HEK293 (cell line): Measurements from ENCODE around the gene CMBL.

Experiments
- CTCF ChIA-PET: fragments of 350-600 bp; formaldehyde crosslinking; extraction: SDS; loops from one replicate; lab custom pipeline; 2021; ENCODE audit warnings: antibody characterized with exemption; lab: Yijun Ruan, JAX
- POLR2A ChIA-PET: fragments of 300-600 bp; formaldehyde crosslinking; extraction: SDS; loops from one replicate; lab custom pipeline; 2020; ENCODE audit warnings: antibody characterized with exemption, inconsistent platforms; lab: Yijun Ruan, JAX
- H3K27ac ChIP-seq: fragments of 200-500 bp; sonication (Bioruptor generic); 2 replicates; pipeline ENCODE4 v1.5.1; 2014; ENCODE audit warnings: low read depth, low read length, control low read depth, inconsistent platforms; ENCODE audit errors: extremely low read depth
- H3K36me3 ChIP-seq, 2 experiments: fragments of 200-500 bp in 1 of 2; sonication (Bioruptor generic) in 1 of 2; 1 replicate in 1 of 2; 2 replicates in 1 of 2; pipeline ENCODE4 v1.5.1; 2014 to 2017; ENCODE audit warnings: inconsistent platforms in 2 of 2, low read length in 2 of 2; ENCODE audit not compliant: control insufficient read depth in 2 of 2, insufficient read depth in 1 of 2
- H3K4me1 ChIP-seq: fragments of 200-500 bp; sonication (Bioruptor generic); 2 replicates; pipeline ENCODE4 v1.5.1; 2014; ENCODE audit warnings: mild to moderate bottlenecking, low read length, inconsistent platforms; ENCODE audit not compliant: control insufficient read depth, insufficient read depth
- H3K4me3 ChIP-seq: 2 replicates; pipeline ENCODE4 v1.5.1; 2011; ENCODE audit warnings: low read depth, mild to moderate bottlenecking, control low read depth, low read length, moderate library complexity
- H3K9me3 ChIP-seq: fragments of 200-500 bp; sonication (Bioruptor generic); 2 replicates; pipeline ENCODE4 v1.5.1; 2014; ENCODE audit warnings: low read depth, low read length, inconsistent platforms; ENCODE audit not compliant: control insufficient read depth, insufficient read depth
- BCL11B ChIP-seq: fragments of 450-650 bp; formaldehyde crosslinking; IDR thresholded peaks from 2 replicates; pipeline ENCODE4 v1.5.1; 2016; ENCODE audit warnings: low read depth, missing biosample characterization, missing genetic modification characterization
- GLI4 ChIP-seq: fragments of 450-650 bp; formaldehyde crosslinking; IDR thresholded peaks from 2 replicates; pipeline ENCODE4 v1.5.1; 2016; ENCODE audit warnings: missing biosample characterization, missing genetic modification characterization
- KLF8 ChIP-seq: fragments of 450-650 bp; formaldehyde crosslinking; IDR thresholded peaks from 2 replicates; pipeline ENCODE4 v1.5.1; 2016; ENCODE audit warnings: missing biosample characterization, missing genetic modification characterization
- REPIN1 ChIP-seq: fragments of 450-650 bp; formaldehyde crosslinking; IDR thresholded peaks from 2 replicates; pipeline ENCODE4 v1.5.1; 2017; ENCODE audit warnings: missing biosample characterization, missing genetic modification characterization, low read depth
- SP3 ChIP-seq: fragments of 450-650 bp; formaldehyde crosslinking; IDR thresholded peaks from 2 replicates; pipeline ENCODE4 v1.5.1; 2016; ENCODE audit warnings: missing biosample characterization, missing genetic modification characterization
- SP7 ChIP-seq: fragments of 450-650 bp; formaldehyde crosslinking; IDR thresholded peaks from 2 replicates; pipeline ENCODE4 v1.5.1; 2016; ENCODE audit warnings: missing biosample characterization, missing genetic modification characterization
- ZFP41 ChIP-seq: fragments of 450-650 bp; formaldehyde crosslinking; IDR thresholded peaks from 2 replicates; pipeline ENCODE4 v1.5.1; 2016; ENCODE audit warnings: missing biosample characterization, missing genetic modification characterization, borderline replicate concordance
- ZNF112 ChIP-seq: fragments of 450-650 bp; formaldehyde crosslinking; IDR thresholded peaks from 2 replicates; pipeline ENCODE4 v1.5.0; 2017; ENCODE audit warnings: missing biosample characterization, missing genetic modification characterization
- ZNF121 ChIP-seq: fragments of 450-650 bp; formaldehyde crosslinking; IDR thresholded peaks from 2 replicates; pipeline ENCODE4 v1.5.1; 2016; ENCODE audit warnings: missing biosample characterization, missing genetic modification characterization
- ZNF214 ChIP-seq: fragments of 450-650 bp; formaldehyde crosslinking; IDR thresholded peaks from 2 replicates; pipeline ENCODE4 v1.5.1; 2017; ENCODE audit warnings: missing biosample characterization, mild to moderate bottlenecking, missing genetic modification characterization, borderline replicate concordance
- ZNF391 ChIP-seq: fragments of 450-650 bp; formaldehyde crosslinking; IDR thresholded peaks from 2 replicates; pipeline ENCODE4 v1.5.1; 2016; ENCODE audit warnings: low read depth, missing biosample characterization, missing genetic modification characterization, borderline replicate concordance
- ZNF561 ChIP-seq: fragments of 450-650 bp; IDR thresholded peaks from 2 replicates; pipeline ENCODE4 v1.5.1; 2018; ENCODE audit warnings: missing biosample characterization, missing genetic modification characterization, borderline replicate concordance
- ZNF585B ChIP-seq: fragments of 450-650 bp; formaldehyde crosslinking; IDR thresholded peaks from 2 replicates; pipeline ENCODE4 v1.5.1; 2016; ENCODE audit warnings: missing biosample characterization, missing genetic modification characterization
- ZNF626 ChIP-seq: fragments of 450-650 bp; sonication (Bioruptor Pico); formaldehyde crosslinking; IDR thresholded peaks from 2 replicates; pipeline ENCODE4 v1.5.1; 2018; ENCODE audit warnings: missing biosample characterization, missing genetic modification characterization, inconsistent platforms
- TF ChIP-seq, protein P1 (sequence below): fragments of 450-650 bp; formaldehyde crosslinking; IDR thresholded peaks from 2 replicates; pipeline ENCODE4 v1.5.1; 2016; ENCODE audit warnings: missing biosample characterization, missing genetic modification characterization
- TF ChIP-seq, protein P2 (sequence below): fragments of 450-650 bp; formaldehyde crosslinking; IDR thresholded peaks from 2 replicates; pipeline ENCODE4 v1.5.1; 2016; ENCODE audit warnings: missing biosample characterization, missing genetic modification characterization
- TF ChIP-seq, protein P3 (sequence below): fragments of 450-650 bp; IDR thresholded peaks from 2 replicates; pipeline ENCODE4 v1.5.1; 2018; ENCODE audit warnings: missing biosample characterization, mild to moderate bottlenecking, missing genetic modification characterization
- TF ChIP-seq, protein P4 (sequence below): fragments of 450-650 bp; formaldehyde crosslinking; IDR thresholded peaks from 2 replicates; pipeline ENCODE4 v1.5.1; 2016; ENCODE audit warnings: missing biosample characterization, missing genetic modification characterization

The CMBL gene

DNA sequence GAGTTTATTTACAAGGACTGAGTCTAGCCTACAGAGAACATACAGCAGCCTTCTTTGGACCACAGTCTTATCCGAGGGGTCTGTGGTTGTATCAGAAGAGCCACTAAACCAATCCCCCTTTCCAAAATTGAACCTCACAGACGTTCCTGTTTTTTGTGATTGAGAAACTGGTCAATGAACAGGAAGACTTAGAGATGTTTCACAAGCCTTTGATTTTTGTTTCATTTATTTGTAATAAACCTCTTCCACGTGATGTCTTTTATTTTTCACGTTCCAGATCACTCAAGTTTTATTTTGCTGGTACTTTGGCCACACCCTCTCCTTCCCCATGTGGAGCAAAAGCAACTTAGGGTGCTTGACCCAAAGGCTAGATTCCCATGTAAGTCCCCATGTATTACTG is 41.6 kb downstream of the CMBL start:
- H3K36me3 ChIP-seq: peaks cover 44 to 50% of the 10 kb centered on the region in 2 experiments
- TF ChIP-seq ZNF214 (tag by site-specific recombination) (no peak), BCL11B (no peak), SP3 (tag by site-specific recombination) (no peak), ZNF561 (no peak), ZNF585B (no peak), GLI4 (tag by site-specific recombination) (no peak), ZNF112 (no peak), KLF8 (tag by site-specific recombination) (no peak), ZNF121 (tag by site-specific recombination) (no peak), REPIN1 (no peak), ZFP41 (tag by site-specific recombination) (no peak), SP7 (no peak), ZNF626 (no peak), ZNF391 (tag by site-specific recombination) (no peak)
- TF ChIP-seq, protein P1, sequence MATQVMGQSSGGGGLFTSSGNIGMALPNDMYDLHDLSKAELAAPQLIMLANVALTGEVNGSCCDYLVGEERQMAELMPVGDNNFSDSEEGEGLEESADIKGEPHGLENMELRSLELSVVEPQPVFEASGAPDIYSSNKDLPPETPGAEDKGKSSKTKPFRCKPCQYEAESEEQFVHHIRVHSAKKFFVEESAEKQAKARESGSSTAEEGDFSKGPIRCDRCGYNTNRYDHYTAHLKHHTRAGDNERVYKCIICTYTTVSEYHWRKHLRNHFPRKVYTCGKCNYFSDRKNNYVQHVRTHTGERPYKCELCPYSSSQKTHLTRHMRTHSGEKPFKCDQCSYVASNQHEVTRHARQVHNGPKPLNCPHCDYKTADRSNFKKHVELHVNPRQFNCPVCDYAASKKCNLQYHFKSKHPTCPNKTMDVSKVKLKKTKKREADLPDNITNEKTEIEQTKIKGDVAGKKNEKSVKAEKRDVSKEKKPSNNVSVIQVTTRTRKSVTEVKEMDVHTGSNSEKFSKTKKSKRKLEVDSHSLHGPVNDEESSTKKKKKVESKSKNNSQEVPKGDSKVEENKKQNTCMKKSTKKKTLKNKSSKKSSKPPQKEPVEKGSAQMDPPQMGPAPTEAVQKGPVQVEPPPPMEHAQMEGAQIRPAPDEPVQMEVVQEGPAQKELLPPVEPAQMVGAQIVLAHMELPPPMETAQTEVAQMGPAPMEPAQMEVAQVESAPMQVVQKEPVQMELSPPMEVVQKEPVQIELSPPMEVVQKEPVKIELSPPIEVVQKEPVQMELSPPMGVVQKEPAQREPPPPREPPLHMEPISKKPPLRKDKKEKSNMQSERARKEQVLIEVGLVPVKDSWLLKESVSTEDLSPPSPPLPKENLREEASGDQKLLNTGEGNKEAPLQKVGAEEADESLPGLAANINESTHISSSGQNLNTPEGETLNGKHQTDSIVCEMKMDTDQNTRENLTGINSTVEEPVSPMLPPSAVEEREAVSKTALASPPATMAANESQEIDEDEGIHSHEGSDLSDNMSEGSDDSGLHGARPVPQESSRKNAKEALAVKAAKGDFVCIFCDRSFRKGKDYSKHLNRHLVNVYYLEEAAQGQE (tag by site-specific recombination): no peak
- TF ChIP-seq, protein P2, sequence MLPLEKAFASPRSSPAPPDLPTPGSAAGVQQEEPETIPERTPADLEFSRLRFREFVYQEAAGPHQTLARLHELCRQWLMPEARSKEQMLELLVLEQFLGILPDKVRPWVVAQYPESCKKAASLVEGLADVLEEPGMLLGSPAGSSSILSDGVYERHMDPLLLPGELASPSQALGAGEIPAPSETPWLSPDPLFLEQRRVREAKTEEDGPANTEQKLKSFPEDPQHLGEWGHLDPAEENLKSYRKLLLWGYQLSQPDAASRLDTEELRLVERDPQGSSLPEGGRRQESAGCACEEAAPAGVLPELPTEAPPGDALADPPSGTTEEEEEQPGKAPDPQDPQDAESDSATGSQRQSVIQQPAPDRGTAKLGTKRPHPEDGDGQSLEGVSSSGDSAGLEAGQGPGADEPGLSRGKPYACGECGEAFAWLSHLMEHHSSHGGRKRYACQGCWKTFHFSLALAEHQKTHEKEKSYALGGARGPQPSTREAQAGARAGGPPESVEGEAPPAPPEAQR (tag by site-specific recombination): no peak
- TF ChIP-seq, protein P3, sequence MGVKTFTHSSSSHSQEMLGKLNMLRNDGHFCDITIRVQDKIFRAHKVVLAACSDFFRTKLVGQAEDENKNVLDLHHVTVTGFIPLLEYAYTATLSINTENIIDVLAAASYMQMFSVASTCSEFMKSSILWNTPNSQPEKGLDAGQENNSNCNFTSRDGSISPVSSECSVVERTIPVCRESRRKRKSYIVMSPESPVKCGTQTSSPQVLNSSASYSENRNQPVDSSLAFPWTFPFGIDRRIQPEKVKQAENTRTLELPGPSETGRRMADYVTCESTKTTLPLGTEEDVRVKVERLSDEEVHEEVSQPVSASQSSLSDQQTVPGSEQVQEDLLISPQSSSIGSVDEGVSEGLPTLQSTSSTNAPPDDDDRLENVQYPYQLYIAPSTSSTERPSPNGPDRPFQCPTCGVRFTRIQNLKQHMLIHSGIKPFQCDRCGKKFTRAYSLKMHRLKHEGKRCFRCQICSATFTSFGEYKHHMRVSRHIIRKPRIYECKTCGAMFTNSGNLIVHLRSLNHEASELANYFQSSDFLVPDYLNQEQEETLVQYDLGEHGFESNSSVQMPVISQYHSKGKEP (tag by site-specific recombination): no peak
- TF ChIP-seq, protein P4, sequence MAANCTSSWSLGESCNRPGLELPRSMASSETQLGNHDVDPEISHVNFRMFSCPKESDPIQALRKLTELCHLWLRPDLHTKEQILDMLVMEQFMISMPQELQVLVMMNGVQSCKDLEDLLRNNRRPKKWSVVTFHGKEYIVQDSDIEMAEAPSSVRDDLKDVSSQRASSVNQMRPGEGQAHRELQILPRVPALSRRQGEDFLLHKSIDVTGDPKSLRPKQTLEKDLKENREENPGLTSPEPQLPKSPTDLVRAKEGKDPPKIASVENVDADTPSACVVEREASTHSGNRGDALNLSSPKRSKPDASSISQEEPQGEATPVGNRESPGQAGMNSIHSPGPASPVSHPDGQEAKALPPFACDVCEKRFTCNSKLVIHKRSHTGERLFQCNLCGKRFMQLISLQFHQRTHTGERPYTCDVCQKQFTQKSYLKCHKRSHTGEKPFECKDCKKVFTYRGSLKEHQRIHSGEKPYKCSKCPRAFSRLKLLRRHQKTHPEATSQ: no peak
- H3K9me3 ChIP-seq: no peaks in the 10 kb centered on the region
- peaks cover 3% of the 10 kb centered on the region; the same call in 1 of the 2 replicates for H3K4me1 ChIP-seq
- POLR2A ChIA-PET: interaction anchor here (1.1 to 1.7 kb wide), 3 partner anchors 15 to 286 kb away, joined by 3 to 9 read pairs (median 5); partner anchors contain the start of genes ATPSCKMT and CCT5
- CTCF ChIA-PET: interaction anchor here (0.8 kb wide), 1 partner anchor 13 kb away, joined by 3 read pairs; no protein-coding TSS in a partner anchor
- no peak overlapping the region for H3K27ac ChIP-seq
- H3K4me3 ChIP-seq: no peak overlapping the region
